ENCODE data around the gene RALB. TPM values are rescaled to one million over a fixed set of nuclear protein-coding genes. Genes with fewer than 3 reads are reported as not detected.
A peak's percentile ranks its signal among the peaks of the same experiment; 100 is the strongest.
"Not testable (repeated sequence)": the region's sequence is repeated elsewhere in the genome, so short reads cannot be mapped to it uniquely, and the experiment has no call there.

RALB gene
- total RNA-seq, 2 experiments from 2014 or later = 45.7 to 50.4 TPM

DNA sequence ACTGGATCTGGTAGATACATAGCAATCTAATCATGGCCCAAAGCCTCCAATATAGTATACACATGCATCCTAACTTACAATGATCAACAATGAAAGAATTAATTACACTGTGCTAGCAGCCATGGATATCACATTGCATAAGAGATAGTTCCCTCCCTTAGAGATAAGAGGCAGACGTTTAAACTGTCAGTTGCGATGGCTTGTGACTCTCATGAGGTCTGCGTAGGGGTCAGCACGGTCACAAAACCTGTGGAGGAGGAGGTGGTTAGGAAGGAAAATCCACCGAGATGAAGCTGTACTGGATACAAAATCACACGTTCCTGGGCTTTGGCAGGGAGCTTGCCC is 800 bp upstream of the RALB start:
- Mint-ChIP-seq H3K9me3 (no peaks in the 10 kb centered on the region), H3K27me3 (peaks cover 23% of the 10 kb centered on the region), H3K4me1 (peaks cover 44% of the 10 kb centered on the region), H3K27ac (peak overlapping the region; percentile 94), H3K36me3 (peaks cover 27% of the 10 kb centered on the region), H3K4me3 (peak overlapping the region; percentile 98)
- DNase-seq = no peak
- POLR2A ChIA-PET = interaction anchor here (0.6 to 4.5 kb wide), 14 partner anchors 8 to 1279 kb away, joined by 3 to 44 read pairs (median 4); partner anchors contain the start of genes RNU4ATAC and TMEM185B
- no peak for ATAC-seq (ENCODE audit: low read depth)

DNA sequence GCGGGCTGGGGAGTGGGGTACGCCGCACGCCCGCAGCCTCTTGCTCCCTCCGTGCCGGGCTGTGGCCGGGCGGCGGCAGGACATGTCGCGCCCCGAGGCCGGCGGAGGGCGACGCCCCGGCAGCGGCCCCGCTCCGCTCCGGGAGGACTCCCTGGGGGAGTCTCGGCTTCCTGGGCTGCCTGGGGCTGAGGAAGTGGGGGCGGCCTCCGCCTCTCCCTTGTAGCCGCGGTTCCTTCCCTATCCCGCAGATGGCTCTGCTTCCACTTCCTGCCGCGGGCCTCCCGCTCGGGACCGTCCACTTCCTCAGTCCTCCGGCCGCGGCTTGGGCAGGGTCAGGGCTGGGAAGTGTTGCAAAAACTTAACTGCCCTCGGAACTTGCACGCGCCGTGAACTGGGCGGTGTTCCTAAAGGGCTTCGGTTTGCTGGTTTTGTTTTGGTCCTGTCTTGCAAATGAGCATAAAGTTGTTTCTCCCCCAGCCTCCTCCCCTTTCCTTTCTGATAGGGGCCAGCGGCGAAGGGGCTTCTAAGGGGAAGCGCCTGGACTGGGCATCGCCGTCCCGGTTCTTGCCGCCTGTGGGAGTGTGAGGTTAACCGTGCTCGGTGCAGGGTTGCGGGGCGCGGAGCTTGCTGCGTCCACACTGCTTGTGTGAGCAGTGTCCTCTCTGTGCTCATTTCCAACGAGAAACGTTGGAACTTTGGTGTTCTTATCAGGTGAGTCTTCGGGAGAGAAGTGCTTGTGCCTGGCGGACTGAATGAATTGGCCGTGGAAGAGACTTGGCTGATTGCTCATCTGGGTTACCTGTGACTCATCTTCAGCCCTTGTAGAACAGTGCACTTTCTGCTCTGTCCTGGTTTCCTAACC is 600 bp downstream of the RALB start:
- Mint-ChIP-seq H3K36me3 (peaks cover 39% of the 10 kb centered on the region), H3K4me3 (peak overlapping the region; percentile 90), H3K9me3 (peaks cover 1% of the 10 kb centered on the region), H3K27me3 (peaks cover 16% of the 10 kb centered on the region), H3K27ac (peak overlapping the region; percentile 81), H3K4me1 (peaks cover 48% of the 10 kb centered on the region)
- peak; percentile 41 for ATAC-seq (ENCODE audit: low read depth)
- DNase-seq = no peak
- POLR2A ChIA-PET = interaction anchor here (0.6 to 4.5 kb wide), 11 partner anchors 9 to 492 kb away, joined by 3 to 44 read pairs (median 4); no protein-coding TSS in a partner anchor

DNA sequence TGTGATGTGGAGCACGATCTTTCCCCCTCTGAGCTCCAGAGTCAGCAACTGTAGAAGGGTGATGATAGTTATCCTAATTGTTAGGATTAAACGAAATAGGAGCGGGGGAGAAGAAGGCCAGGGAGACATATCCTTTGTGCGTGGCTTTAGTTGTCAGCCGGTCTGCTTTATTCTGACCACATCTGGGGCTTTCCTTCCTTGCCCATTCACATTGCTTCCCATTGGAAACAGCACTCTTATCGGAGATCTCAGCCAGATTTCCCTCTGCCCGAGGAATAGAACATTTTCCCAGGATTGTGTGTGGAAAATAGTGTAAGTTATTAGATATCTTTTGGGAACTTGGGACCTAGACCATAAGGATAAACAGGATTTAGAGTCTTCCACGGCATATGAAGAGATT is 1.5 kb downstream of the RALB start:
- DNase-seq (no peak), ATAC-seq (ENCODE audit: low read depth) (no peak)
- Mint-ChIP-seq H3K4me1 (peaks cover 49% of the 10 kb centered on the region), H3K27me3 (peaks cover 10% of the 10 kb centered on the region), H3K9me3 (peaks cover 3% of the 10 kb centered on the region), H3K4me3 (peak overlapping the region; percentile 90), H3K36me3 (peaks cover 47% of the 10 kb centered on the region), H3K27ac (no peak overlapping the region)
- POLR2A ChIA-PET = interaction anchor here (4.5 kb wide), 1 partner anchor 23 kb away, joined by 44 read pairs; no protein-coding TSS in a partner anchor

DNA sequence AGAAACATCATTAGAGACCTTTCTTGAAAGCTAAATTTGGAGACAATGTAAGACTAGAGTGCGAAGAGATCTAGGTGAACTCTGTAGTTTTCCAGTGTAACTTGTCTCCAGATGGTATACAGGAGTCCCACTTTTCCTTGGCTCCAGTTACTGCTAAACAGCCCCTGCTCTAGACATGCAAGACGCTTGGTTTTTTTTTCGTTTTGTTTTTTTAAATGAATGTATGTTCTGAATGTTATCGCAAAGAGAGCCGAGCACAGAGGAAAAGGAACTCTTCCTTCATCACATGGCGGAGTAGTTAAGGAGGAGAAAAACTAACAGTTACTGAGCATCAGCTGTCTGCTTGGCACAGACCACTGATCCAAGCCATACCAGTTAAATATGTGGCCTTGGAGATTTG is 2.4 kb downstream of the RALB start:
- POLR2A ChIA-PET = no interaction called here
- DNase-seq (no peak), ATAC-seq (ENCODE audit: low read depth) (no peak)
- peaks cover 50% of the 10 kb centered on the region for H3K36me3 Mint-ChIP-seq
- peaks cover 49% of the 10 kb centered on the region for H3K4me1 Mint-ChIP-seq
- H3K4me3 Mint-ChIP-seq = peak overlapping the region; percentile 46
- peaks cover 2% of the 10 kb centered on the region for H3K27me3 Mint-ChIP-seq
- H3K9me3 Mint-ChIP-seq = peaks cover 5% of the 10 kb centered on the region
- no peak overlapping the region for H3K27ac Mint-ChIP-seq

DNA sequence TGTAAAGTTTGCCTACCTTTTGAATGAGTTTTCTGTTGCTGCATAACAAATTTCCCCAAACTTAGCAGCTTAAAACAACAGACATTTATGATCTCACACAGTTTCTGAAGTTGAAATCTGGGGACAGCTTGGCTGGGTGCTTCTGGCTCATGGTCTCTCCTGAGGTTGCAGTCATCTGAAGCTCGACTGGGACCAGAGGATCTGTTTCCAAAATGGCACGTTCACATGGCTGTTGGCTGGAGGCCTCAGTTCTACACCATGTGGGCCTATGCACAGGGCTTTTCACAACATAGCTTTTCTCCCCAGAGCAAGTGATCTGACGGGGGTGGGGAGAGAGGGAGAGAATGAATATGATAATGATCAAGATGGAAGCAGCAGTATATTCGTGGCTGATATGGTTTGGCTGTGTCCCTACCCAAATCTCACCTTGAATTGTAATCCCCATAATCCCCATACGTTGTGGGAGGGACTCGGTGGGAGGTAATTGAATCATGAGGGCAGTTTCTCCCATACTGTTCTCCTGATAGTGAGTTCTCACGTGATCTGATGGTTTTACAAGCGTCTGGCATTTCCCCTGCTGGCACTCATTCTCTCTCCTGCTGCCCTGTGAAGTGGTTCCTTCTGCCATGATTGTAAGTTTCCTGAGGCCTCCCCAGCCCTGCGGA is 3.5 kb downstream of the RALB start:
- Mint-ChIP-seq H3K4me1 (peaks cover 56% of the 10 kb centered on the region), H3K36me3 (peaks cover 50% of the 10 kb centered on the region), H3K4me3 (no peak overlapping the region), H3K27ac (no peak overlapping the region), H3K9me3 (peaks cover 6% of the 10 kb centered on the region), H3K27me3 (no peaks in the 10 kb centered on the region)
- POLR2A ChIA-PET = interaction anchor here (1.2 kb wide), 1 partner anchor 18 kb away, joined by 4 read pairs; no protein-coding TSS in a partner anchor
- no peak for ATAC-seq (ENCODE audit: low read depth)
- DNase-seq = no peak

DNA sequence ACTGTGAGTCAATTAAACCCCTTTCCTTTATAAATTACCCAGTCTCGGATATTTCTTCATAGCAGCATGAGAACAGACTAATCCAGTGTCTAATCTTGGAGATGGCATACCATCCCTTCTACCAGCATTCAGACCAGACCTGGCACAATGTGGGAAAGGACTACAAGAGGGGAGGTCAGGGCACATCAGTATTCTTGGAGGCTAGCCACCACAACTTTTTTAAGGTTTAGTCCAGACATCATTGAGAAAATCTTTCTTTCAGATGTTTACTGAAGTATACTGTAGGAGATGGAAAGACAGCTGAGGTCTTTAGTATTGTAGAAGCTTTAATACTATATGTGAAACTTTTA is 4.0 kb downstream of the RALB start:
- ATAC-seq (ENCODE audit: low read depth) (no peak), DNase-seq (no peak)
- Mint-ChIP-seq H3K4me1 (peaks cover 54% of the 10 kb centered on the region), H3K36me3 (peaks cover 50% of the 10 kb centered on the region), H3K27me3 (no peaks in the 10 kb centered on the region), H3K9me3 (peaks cover 6% of the 10 kb centered on the region), H3K27ac (no peak overlapping the region), H3K4me3 (no peak overlapping the region)
- POLR2A ChIA-PET = interaction anchor here (1.2 kb wide), 1 partner anchor 18 kb away, joined by 4 read pairs; no protein-coding TSS in a partner anchor

DNA sequence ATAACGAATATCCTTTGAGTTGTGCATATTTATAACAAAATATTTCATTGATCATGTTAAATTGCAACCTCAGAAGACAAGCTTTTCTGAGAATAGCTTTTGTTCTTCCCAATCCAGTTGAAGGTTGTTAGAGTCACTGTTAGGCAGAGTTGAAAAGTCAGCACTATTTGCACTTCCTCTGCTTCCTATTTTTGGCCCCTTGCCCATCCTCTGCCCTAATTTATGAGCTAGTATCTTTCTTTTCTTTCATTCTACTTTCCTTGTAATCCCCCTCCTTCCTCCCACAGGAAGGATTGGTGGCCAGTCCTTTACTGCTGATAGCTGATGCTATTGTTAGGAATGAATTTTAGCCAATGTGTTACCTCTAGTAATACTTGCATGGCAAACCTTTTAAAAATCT is 4.9 kb downstream of the RALB start:
- Mint-ChIP-seq H3K4me1 (peaks cover 49% of the 10 kb centered on the region), H3K27me3 (no peaks in the 10 kb centered on the region), H3K27ac (no peak overlapping the region), H3K4me3 (no peak overlapping the region), H3K36me3 (peaks cover 50% of the 10 kb centered on the region), H3K9me3 (peaks cover 6% of the 10 kb centered on the region)
- DNase-seq = no peak
- no peak for ATAC-seq (ENCODE audit: low read depth)
- POLR2A ChIA-PET = interaction anchor here (1.2 kb wide), 1 partner anchor 17 kb away, joined by 4 read pairs; no protein-coding TSS in a partner anchor

DNA sequence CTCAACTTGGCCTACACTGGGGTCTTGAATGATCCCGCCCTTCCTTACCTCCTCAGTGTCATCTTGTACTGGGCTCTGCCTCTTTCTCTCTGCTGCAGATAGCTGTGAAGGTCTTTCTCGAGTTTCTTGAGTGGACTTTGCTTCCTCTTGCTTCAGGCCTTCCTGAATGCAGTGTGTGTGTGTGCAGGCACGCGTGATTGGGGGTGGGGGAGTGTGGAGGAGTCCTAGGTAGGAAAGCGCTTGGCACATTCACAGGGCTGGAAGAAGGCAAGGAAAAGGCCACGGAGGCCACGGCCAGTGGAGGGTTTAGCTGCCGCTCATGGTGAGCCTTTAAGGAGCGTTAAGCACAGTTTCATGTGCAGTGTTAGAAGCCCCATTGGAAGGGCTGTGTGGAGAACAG is 5.5 kb downstream of the RALB start:
- no peak overlapping the region for H3K4me3 Mint-ChIP-seq
- DNase-seq (no peak), ATAC-seq (ENCODE audit: low read depth) (no peak)
- H3K36me3 Mint-ChIP-seq = peaks cover 50% of the 10 kb centered on the region
- no peaks in the 10 kb centered on the region for H3K27me3 Mint-ChIP-seq
- H3K27ac Mint-ChIP-seq = peak overlapping the region; percentile 17
- POLR2A ChIA-PET = no interaction called here
- H3K4me1 Mint-ChIP-seq = peaks cover 49% of the 10 kb centered on the region
- H3K9me3 Mint-ChIP-seq = peaks cover 6% of the 10 kb centered on the region

DNA sequence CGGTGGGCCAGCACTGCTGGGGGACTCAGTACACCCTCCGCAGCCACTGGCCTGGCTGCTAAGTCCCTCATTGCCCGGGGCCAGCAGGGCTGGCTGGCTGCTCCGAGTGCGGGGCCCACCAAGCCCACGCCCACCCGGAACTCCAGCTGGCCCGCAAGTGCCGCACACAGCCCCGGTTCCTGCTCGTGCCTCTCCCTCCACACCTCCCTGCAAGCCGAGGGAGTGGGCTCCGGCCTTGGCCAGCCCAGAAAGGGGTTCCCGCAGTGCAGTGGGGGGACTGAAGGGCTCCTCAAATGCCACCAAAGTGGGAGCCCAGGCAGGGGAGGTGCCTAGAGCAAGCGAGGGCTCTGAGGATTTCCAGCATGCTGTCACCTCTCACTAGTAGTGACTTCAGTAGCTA is 7.3 kb downstream of the RALB start:
- POLR2A ChIA-PET = interaction anchor here (1.7 kb wide), 1 partner anchor 14 kb away, joined by 3 read pairs; no protein-coding TSS in a partner anchor
- not testable (repeated sequence) for H3K9me3 Mint-ChIP-seq; ATAC-seq (ENCODE audit: low read depth); H3K27me3 Mint-ChIP-seq; DNase-seq; H3K4me3 Mint-ChIP-seq; H3K27ac Mint-ChIP-seq
- Mint-ChIP-seq H3K4me1 (peaks cover 41% of the 10 kb centered on the region), H3K36me3 (peaks cover 46% of the 10 kb centered on the region)

DNA sequence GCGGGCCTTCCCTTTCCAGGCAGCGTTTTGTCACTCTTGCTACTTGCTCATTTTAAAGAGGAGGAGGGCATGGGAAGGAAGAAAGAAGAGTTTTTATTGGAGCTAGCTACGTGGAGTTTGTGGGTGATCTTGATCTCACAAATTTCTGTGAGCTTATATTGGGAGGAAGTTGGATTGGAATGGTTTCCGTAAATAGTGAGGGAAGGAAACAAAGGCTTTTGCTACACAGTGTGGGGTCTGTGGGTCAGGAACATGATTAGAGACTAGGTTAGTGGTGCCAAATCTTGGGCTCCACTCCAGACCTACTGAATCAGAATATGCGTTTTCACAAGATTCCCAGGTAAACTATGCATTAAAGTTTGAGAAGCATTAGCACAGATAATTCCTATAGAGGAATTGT is 8.1 kb downstream of the RALB start:
- Mint-ChIP-seq H3K27ac (no peak overlapping the region), H3K4me1 (peaks cover 41% of the 10 kb centered on the region)

DNA sequence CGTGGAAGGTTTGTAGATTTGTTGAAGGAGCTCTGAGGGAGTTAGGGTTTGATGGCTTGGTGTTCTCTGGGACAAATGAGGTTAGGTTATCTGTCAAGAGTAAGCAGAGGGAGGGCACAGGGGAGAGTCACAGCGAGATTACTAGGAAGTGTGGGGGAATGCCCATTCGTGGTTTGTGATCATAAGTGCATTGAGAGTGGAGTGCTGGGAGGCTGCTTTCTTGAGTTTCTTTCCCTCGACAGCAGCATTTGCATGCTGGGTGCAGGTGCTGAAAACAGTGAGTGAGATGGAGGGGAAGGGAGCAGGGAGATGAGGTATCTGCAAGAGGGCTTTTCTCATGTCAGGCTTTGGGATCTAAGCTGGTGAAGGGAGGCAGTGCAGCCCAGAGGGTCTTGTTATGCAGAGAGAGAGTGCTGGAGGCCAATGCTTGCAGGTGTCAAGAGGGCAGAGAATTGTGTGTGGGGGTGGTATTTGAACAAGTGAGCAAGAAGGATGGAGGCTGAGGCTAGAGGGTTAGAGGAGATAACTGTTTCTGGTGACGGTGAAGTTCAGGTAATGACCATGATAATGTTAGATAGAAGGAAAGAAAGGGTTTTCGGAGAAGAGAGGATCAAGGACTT is 8.8 kb downstream of the RALB start:
- H3K27ac Mint-ChIP-seq = no peak overlapping the region
- H3K4me3 Mint-ChIP-seq = no peak overlapping the region
- H3K36me3 Mint-ChIP-seq = peaks cover 36% of the 10 kb centered on the region
- DNase-seq (no peak), ATAC-seq (ENCODE audit: low read depth) (peak; percentile 52)
- H3K4me1 Mint-ChIP-seq = peaks cover 36% of the 10 kb centered on the region
- peaks cover 6% of the 10 kb centered on the region for H3K9me3 Mint-ChIP-seq
- H3K27me3 Mint-ChIP-seq = no peaks in the 10 kb centered on the region
- POLR2A ChIA-PET = interaction anchor here (1.4 to 1.7 kb wide), 2 partner anchors 9 to 13 kb away, joined by 3 to 4 read pairs; partner anchors contain the start of gene RALB

More for the DNA sequence above, 8.1 kb downstream of the RALB start:
- POLR2A ChIA-PET = interaction anchor here (1.7 kb wide), 1 partner anchor 14 kb away, joined by 3 read pairs; no protein-coding TSS in a partner anchor
- Mint-ChIP-seq H3K27me3 (no peaks in the 10 kb centered on the region), H3K36me3 (peaks cover 44% of the 10 kb centered on the region), H3K9me3 (peaks cover 6% of the 10 kb centered on the region), H3K4me3 (no peak overlapping the region)
- DNase-seq (no peak), ATAC-seq (ENCODE audit: low read depth) (no peak)

DNA sequence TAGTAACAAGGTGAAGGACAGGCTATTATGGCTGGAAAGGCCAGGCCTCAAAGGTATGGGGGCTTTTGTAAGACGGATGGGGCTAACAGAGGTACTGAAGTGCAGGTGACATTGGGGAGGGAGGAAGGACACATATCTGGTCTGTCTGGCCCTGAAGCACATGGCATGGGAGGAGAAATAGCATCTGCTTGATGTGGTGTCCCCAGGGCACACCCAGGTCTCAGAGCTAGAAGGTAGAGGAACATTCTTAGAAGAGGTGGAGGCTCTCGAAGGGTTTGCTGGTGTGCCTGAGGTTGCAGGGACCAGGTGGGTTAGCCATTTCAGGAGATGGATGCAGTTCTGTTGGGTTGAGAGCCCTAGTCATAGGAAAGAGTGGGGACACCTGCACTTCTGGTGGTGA is 9.5 kb downstream of the RALB start:
- H3K27me3 Mint-ChIP-seq = no peaks in the 10 kb centered on the region
- peaks cover 33% of the 10 kb centered on the region for H3K36me3 Mint-ChIP-seq
- POLR2A ChIA-PET = interaction anchor here (1.4 kb wide), 1 partner anchor 10 kb away, joined by 4 read pairs; the partner anchor contains the start of gene RALB
- ATAC-seq (ENCODE audit: low read depth) (peak; percentile 61), DNase-seq (no peak)
- no peak overlapping the region for H3K27ac Mint-ChIP-seq
- H3K4me1 Mint-ChIP-seq = peaks cover 31% of the 10 kb centered on the region
- peaks cover 6% of the 10 kb centered on the region for H3K9me3 Mint-ChIP-seq
- no peak overlapping the region for H3K4me3 Mint-ChIP-seq

DNA sequence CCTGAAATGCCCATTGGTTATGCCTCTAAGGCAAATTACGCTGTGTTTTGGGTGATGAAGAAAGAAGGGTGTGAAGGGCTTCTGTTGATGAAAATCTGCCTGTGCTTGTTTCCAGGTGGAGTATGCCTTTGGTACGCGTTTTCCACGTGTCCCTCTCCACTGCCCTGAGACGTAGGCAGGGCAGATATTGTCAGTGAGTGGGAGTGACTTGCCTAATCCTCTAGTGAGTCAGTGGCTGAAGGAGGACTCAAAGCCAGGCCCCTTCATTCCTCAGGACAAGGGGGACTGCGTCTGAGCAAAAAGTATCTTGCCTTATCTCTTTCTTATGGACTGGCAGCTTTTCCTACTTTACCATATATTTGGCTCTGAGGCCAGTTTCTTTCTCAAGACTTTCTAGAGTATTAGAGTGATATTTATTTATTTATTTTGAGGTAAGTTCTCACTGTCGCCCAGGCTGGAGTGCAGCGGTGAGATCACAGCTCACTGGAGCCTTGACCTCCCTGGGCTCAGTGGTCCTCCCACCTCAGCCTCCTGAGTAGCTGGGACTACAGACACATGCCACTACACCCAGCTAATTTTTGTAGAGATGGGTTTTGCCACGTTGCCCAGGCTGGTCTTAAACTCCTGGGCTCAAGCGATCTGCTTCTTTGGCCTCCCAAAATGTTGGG is 10.2 kb downstream of the RALB start:
- Mint-ChIP-seq H3K27me3 (no peaks in the 10 kb centered on the region), H3K4me1 (peaks cover 26% of the 10 kb centered on the region), H3K36me3 (peaks cover 29% of the 10 kb centered on the region), H3K9me3 (peaks cover 5% of the 10 kb centered on the region), H3K27ac (no peak overlapping the region), H3K4me3 (no peak overlapping the region)
- no peak for ATAC-seq (ENCODE audit: low read depth)
- POLR2A ChIA-PET = no interaction called here
- DNase-seq = no peak
